Neural cell (in vitro differentiated cells): ENCODE data around the gene EFCAB11.

ENCODE experiments used
- CTCF ChIP-seq: fragments of 450-650 bp; IDR thresholded peaks from 2 replicates; pipeline ENCODE4 v1.5.1; 2014; ENCODE audit warnings: antibody characterized with exemption, mild to moderate bottlenecking, moderate library complexity; ENCODE audit not compliant: poor library complexity, severe bottlenecking
- EZH2 ChIP-seq: fragments of 200-600, 300-800 bp; shearing (Covaris generic), sonication (generic); IDR thresholded peaks from 2 replicates; pipeline ENCODE4 v1.6.1; 2014; ENCODE audit warnings: antibody characterized with exemption, low read length, borderline replicate concordance, mild to moderate bottlenecking; ENCODE audit not compliant: insufficient read depth, poor library complexity, severe bottlenecking
- POLR2AphosphoS5 ChIP-seq: IDR thresholded peaks from 2 replicates; pipeline ENCODE4 v1.6.1; 2012
- RAD21 ChIP-seq: fragments of 450-650 bp; conservative IDR thresholded peaks from 2 replicates; pipeline ENCODE4 v1.6.1; 2014; ENCODE audit warnings: antibody characterized with exemption, mild to moderate bottlenecking, moderate library complexity
- TAF1 ChIP-seq: IDR thresholded peaks from 2 replicates; pipeline ENCODE4 v1.6.1; 2012; ENCODE audit warnings: low read depth

GRCh38 chr14:89801136-89801535 lies 153.4 kb downstream of the EFCAB11 start:
- TF ChIP-seq CTCF, result no peak
- TF ChIP-seq TAF1, result no peak
- TF ChIP-seq EZH2, result no peak
- no peak for TF ChIP-seq RAD21
- no peak for TF ChIP-seq POLR2AphosphoS5
